ENCODE measurements around the gene VPS51.

The VPS51 gene

GRCh38 chr11:65119670-65119995 lies 23.6 kb downstream of the VPS51 start:
- no peak for DNase-seq (ENCODE audit: low read depth in 2 of 2)

- DNase-seq (ENCODE audit: low read depth in 2 of 2): no peak
Observed at GRCh38 chr11:65120831-65121230, 24.8 kb downstream of the VPS51 start.

GRCh38 chr11:65121447-65121864 lies 25.4 kb downstream of the VPS51 start:
- no peak for DNase-seq (ENCODE audit: low read depth in 2 of 2)

- DNase-seq (ENCODE audit: low read depth in 2 of 2): peak; percentile 98
Observed at GRCh38 chr11:65121865-65122696, 26.1 kb downstream of the VPS51 start, which contains the start of the genes FAU and MRPL49. FAU (minus strand) TSS chr11:65122134; CDS start chr11:65121813, 321 bp downstream. MRPL49 (plus strand) TSS chr11:65122321; CDS start chr11:65122347, 26 bp downstream.

GRCh38 chr11:65124480-65125196 lies 28.6 kb downstream of the VPS51 start:
- DNase-seq (ENCODE audit: low read depth in 2 of 2): no peak

GRCh38 chr11:65125197-65126056 lies 29.4 kb downstream of the VPS51 start:
- DNase-seq (ENCODE audit: low read depth in 2 of 2): no peak

- DNase-seq (ENCODE audit: low read depth in 2 of 2): no peak
Observed at GRCh38 chr11:65126624-65127274, 30.7 kb downstream of the VPS51 start.

- DNase-seq (ENCODE audit: low read depth in 2 of 2): no peak
Observed at GRCh38 chr11:65127473-65128181, 31.6 kb downstream of the VPS51 start.

- no peak for DNase-seq (ENCODE audit: low read depth in 2 of 2)
Observed at GRCh38 chr11:65128182-65129145, 32.5 kb downstream of the VPS51 start.

GRCh38 chr11:65129649-65130441 lies 33.8 kb downstream of the VPS51 start:
- DNase-seq (ENCODE audit: low read depth in 2 of 2): no peak

GRCh38 chr11:65130631-65131416 lies 34.8 kb downstream of the VPS51 start:
- DNase-seq (ENCODE audit: low read depth in 2 of 2): no peak

GRCh38 chr11:65131417-65131776 lies 35.4 kb downstream of the VPS51 start:
- no peak for DNase-seq (ENCODE audit: low read depth in 2 of 2)

- no peak for DNase-seq (ENCODE audit: low read depth in 2 of 2)
Observed at GRCh38 chr11:65131895-65132237, 35.9 kb downstream of the VPS51 start.

GRCh38 chr11:65132238-65132987 lies 36.4 kb downstream of the VPS51 start:
- no peak for DNase-seq (ENCODE audit: low read depth in 2 of 2)

- no peak for DNase-seq (ENCODE audit: low read depth in 2 of 2)
Observed at GRCh38 chr11:65132988-65133700, 37.1 kb downstream of the VPS51 start.

- no peak for DNase-seq (ENCODE audit: low read depth in 2 of 2)
Observed at GRCh38 chr11:65133724-65134123, 37.7 kb downstream of the VPS51 start.

All from stimulated activated CD8-positive, alpha-beta memory T cell treated with anti-CD3 and anti-CD28 coated beads, Interleukin-15, amount 100 ng/mL, for 4 hours (primary cell).